GM19468 (cell line): ENCODE results near the gene JUND.
"Not testable (repeated sequence)": the region's sequence is repeated elsewhere in the genome, so short reads cannot be mapped to it uniquely, and the experiment has no call there.

ENCODE experiments used
- ATAC-seq: cut with Tn5 transposase; IDR thresholded peaks from one replicate; pipeline ENCODE4 v1.9.1; 2021; ENCODE audit warnings: mild to moderate bottlenecking, moderate library complexity, moderate number of reproducible peaks; ENCODE audit not compliant: unreplicated experiment; ENCODE audit errors: extremely low read depth

Gene JUND

GRCh38 chr19:18281082-18282020, at the start of gene JUND:
Gene JUND (minus strand): TSS chr19:18281622. CDS start chr19:18281484, 138 bp downstream.
- ATAC-seq = peak; percentile 51

- no peak for ATAC-seq
Observed at GRCh38 chr19:18330868-18331267, 49.4 kb upstream of the JUND start.

- ATAC-seq = no peak
Observed at GRCh38 chr19:18329035-18329376, 47.6 kb upstream of the JUND start.

GRCh38 chr19:18328340-18329034, 47.1 kb upstream of the JUND start:
- ATAC-seq = peak; percentile 59

DNA sequence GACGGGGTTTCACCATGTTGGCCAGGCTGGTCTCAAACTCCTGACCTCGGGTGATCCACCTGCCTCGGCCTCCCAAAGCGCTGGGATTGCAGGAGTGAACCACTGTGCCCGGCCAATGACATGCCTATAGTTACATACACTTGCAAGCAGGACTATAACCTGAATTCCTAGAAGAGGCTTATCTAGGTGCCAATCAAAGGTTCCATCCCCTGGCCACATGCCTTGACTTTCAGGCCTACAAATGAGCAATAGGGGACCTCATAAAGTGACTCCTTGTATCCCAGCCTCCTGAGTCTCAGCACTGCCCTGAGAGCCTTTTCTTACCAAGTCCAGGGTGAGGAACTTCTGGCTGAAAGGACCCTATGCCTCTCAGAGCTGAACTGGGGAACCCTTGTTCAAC, 45.4 kb upstream of the JUND start:
- no peak for ATAC-seq

- not testable (repeated sequence) for ATAC-seq
Observed at GRCh38 chr19:18324373-18324731, 42.9 kb upstream of the JUND start.

DNA sequence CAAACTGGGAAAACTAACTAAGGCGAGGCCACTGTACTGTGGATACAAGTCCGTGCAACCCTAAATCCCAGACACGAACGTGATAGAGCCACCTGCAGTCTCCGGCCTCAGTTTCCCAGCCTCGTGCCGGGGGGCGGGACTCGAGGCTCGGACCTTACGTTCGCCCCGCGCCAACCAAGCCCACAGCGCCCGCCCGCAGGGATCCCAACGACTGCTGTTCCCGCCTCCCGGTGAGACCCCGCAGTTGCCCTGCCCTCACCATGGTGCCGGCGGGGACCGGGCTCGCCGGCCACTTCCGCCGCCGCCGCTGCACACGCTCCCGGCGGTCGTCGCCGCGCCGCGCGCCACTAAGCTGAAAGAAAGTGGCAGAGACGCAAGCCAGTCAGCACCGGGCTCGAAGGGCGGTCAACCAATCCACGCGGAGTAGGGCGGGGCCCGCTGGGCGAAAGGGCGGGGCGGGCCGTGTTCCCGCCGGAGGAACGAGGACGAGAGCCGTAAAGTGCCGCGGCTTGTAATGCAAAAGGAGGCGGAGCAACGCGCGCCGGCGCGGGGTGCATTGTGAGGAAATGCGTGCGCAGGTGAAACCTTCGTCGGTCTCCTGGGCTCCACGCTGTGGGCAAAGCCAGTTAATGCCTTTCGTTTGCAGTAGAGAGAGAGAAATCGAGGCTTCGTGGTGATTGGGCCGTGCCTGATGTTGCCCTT, 41.5 kb upstream of the JUND start, which contains the start of gene LSM4:
Gene LSM4, minus strand, starts transcription at position 318 of the 702 bp plus-strand sequence. Its CDS starts 56 bp downstream, at position 262.
- ATAC-seq = peak; percentile 92

DNA sequence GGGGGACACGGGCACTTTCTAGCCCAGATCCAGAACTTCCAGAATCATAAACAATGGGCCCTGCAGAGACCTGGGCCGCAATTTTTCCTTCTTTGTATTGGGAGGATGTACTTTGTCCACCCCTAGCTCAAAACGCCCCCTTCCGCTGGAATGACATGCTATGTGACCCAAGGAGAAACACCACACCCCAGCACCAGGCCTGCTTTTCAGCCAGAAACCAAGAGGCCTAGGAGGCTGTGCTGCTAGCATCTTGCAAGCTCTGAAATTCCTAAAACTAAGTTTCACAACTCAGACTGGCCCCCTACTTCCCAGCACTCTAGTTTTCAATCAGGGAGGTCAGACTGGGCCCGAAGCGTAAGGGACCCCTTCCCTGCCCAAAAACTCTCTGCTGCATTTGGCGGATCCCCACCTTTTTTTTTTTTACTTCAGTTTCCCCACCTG, 40.9 kb upstream of the JUND start:
- no peak for ATAC-seq

GRCh38 chr19:18321734-18322102, 40.3 kb upstream of the JUND start:
- no peak for ATAC-seq

GRCh38 chr19:18320865-18321733, 39.7 kb upstream of the JUND start:
- ATAC-seq = no peak

DNA sequence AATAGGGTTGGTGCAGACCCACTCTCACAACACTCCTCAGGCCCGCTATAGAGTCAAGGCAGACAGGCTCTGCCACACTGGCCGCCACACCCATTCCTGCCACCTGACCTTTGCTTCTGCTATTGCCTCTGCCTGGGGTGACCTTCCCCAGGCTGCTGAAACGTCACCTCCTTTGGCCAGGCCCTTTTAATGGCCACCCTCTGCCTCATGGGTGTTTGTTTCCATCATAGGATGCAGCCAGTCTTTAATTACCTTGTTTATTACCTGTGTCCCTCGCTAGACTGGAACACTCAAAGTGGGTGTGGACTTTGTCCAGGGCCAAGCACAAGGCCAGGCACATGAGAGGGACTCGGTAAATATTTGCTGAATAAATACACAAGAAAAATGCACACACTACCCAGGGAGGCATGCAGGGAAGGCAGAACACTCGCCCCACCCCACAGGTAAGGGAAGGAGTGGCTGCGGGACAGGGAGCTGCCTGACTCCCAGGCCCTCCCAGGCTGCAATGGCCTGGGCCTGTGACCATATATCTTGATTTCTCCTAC, 38.2 kb upstream of the JUND start:
- no peak for ATAC-seq

GRCh38 chr19:18317961-18318800, 36.8 kb upstream of the JUND start:
- ATAC-seq = no peak

DNA sequence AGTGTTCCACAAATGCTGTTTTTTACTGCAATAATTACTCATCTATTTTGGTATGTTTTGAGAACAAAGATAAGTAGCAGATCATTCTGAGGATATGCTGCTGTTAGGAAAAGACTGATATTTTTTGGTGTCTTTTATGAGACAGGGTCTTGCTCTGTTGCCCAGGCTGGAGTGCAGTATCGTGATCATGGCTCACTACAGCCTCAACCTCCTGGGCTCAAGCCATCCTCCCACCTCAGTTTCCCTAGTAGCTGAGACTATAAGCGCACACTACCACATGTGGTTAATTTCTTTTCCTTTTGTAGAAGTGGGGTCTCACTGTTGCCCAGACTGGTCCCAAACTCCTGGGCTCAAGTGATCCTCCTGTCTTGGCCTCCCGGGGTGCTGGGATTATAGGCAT, 32.0 kb upstream of the JUND start:
- ATAC-seq = no peak

DNA sequence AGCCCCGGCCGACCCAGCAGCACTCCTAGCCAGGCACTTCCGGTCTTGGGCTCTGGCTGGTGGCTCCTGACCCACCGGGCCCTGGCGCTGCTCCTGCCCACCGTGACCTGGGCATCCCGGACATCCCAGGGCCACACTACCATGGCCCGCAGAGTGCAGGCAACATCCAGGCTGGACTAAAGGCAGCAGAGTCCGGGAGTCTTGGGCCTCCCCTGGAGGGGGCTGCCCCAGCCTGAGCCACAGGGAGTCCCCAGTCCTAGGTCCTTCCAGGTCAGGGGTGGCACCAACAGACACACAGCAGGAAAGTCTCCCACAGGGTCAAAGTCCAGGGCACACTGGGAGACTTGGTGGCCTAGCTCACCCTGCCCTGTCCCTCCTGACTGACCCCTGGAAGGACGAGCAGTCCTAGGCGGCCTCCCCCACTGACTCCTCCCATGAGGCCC, 30.7 kb upstream of the JUND start:
- ATAC-seq = no peak

DNA sequence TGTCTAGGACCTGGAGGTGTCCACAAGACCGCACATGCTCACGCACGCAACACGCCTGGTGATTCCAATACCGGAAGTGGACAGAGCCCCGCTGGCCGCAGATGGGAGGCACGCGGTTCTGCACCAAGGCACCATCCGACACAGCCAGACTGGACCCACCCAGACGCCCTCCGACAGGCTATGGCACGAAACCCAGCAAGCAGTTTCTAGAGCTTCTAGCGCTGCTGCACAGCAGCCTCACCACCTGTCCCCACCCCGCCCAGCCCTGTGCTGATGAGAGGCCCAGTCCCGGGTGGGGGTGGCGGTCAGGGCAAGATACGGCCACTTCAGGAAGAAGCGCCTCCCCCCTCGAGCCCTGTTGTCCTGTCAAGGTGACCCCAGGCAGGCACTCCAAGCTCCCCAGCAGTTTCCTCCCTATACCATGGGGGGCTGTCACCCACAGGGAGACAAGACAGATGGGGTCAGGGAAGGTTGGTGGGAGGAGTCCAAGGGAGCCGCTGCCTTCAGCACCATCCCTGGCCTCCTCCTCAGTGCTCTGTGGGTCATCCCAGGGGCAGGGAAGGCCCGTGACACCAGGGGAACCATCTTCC, 30.2 kb upstream of the JUND start:
- ATAC-seq = no peak

DNA sequence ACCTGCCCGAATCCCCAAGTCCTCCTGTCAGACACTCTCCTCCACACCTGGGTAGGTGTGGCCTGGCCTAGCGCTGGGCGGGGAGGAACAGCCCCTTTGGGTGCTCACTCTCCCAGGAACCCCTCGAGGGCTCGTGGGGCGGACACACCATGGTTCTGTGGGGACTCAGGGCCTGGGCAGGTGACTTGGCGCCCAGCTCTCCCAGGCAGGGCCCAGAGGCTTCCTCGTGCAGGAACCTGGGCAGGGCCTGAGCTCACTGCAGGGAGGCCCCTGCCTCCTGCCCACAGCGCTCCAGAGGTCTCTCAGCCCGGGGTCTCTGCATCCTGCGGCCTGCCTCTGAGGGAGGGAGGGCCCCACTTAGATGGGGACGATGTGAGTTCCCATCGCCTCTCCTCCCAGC, 29.5 kb upstream of the JUND start:
- ATAC-seq = no peak

- ATAC-seq = no peak
Observed at GRCh38 chr19:18310118-18310909, 28.9 kb upstream of the JUND start.
